ENCODE measurements around the gene MRPS25.

Gene MRPS25

GRCh38 chr3:15064835-15065549 is at the start of gene MRPS25:
MRPS25 (minus strand) TSS chr3:15065315; CDS start chr3:15065194, 121 bp downstream.
- DNase-seq: peak; percentile 85

GRCh38 chr3:15113884-15114283 is 48.8 kb upstream of the MRPS25 start:
- no peak for DNase-seq

DNA sequence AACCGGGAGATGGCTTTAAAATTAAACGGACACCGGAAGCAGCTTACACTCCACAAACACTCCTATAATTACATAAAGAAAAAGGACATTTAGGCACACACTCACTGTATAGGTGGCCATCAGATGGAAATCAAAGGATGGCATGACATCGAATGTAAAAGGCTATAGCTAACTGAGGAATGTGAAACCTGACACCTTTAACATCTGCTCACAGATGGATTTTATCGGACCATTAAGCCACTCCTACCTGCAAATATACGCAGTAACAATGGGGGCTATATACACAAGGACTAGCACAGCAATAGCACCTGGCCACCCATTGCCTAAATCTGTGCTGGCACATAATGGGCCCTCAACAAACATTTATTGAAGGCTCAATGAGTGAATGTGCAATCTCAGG is 48.4 kb upstream of the MRPS25 start:
- DNase-seq: no peak

DNA sequence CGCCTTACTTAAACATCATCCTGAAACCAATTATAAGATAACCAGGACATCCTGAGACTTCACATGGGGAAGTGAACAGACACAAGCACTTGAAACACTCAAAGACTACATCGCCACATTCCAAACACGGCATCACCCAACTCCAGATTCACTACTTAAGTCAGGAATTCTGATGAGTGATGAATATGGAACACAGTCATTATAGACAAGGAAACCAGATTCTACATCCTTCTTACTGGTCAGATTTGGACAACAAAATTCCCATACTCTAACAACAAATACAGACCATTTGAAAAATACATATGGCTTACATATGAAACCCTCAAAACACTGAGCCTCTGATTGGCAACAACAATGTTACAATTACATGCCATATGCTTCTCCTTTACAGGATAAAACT is 46.9 kb upstream of the MRPS25 start:
- no peak for DNase-seq

GRCh38 chr3:15110206-15110605 is 45.1 kb upstream of the MRPS25 start:
- DNase-seq: no peak

GRCh38 chr3:15108869-15109268 is 43.8 kb upstream of the MRPS25 start:
- no peak for DNase-seq

DNA sequence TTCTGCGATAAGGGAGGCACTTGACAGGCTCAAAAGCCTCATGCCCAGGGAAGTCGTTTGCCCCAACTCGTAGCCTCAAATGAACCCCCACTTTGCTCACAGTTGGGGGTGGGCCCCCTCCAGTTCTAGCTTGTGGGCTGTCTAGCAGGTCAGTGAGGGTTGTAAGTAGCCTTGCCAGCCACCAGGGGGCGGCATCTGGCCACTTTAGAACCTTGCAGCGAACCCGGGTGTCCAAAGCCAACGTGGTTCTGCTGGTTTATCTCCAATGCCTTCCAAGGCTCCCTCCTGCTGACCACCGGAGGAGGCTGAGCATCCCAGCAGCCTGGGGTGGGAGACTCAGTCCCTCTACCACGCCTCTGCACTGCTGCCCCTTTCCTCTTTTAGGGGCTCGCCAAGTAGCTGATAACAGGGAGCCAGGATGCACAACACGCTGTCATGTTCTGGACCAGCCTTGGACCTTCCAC is 43.0 kb upstream of the MRPS25 start:
- peak; percentile 70 for DNase-seq

- DNase-seq: no peak
These were observed 42.2 kb upstream of the MRPS25 start for GRCh38 chr3:15107075-15107947.

- DNase-seq: no peak
These were observed 37.7 kb upstream of the MRPS25 start for GRCh38 chr3:15102836-15103235.

DNA sequence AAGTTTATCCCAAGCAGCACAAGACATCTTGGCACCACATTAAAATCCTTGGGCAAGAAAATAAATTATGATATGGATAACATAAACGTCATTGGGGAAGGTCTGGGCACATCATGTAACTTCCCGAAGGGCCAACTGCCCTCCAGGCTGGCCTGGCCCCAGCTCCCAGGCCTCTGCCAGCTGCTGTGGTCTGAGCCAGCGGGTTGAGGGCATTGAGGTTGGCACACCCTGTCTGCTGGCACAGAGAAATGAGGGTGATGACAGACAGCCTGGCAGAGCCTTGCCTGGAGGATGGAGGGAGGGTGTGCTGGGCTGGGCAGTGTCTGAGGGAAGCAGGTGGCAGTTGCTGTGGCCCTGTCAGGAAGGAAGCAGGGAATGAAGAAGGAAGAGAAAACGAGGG is 37.1 kb upstream of the MRPS25 start:
- no peak for DNase-seq

GRCh38 chr3:15099364-15100098 is 34.4 kb upstream of the MRPS25 start:
- no peak for DNase-seq

DNA sequence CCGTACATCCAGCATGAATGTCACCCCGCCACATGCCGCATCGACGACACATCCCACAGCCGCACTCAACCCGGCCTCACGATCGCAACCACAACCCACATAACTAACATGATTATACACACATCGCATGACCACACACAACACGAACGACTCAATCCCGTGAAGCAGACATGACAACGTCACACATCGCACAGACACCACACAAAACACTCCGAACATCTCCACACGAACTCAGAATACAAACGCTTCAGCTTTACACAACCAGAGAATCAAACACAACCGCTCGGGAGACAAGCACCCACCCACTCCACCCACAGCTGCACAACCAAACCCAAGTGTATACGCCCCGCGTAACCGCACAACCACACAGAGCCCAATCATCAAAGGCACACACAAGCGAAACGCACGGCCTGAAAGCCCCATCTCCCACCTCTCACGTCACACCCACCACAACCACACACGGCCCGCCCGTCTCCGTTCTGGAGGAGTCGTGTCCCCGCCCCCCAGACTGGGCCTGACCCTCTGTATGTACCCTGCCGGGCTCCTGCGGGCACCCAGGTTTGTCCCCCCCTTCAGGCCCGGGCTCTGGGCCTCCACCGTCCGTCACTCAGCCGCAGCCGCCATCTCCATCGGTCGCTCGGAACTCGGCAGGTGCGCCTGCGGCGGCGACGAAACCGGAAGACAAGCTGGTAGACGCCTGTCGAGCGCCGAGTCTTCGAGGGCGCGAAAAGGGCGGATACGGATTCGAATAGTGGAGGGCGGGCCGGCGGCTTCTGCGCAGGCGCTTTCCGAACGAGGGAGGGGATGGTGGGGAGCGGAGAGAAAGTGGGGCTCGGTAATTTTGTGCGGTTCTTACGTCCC is 33.6 kb upstream of the MRPS25 start, which contains the start of gene RBSN:
TSS of gene RBSN (minus strand) at position 646 of the 861 bp plus-strand sequence. CDS start 3,028 bp downstream, outside the sequence.
- peak; percentile 93 for DNase-seq

DNA sequence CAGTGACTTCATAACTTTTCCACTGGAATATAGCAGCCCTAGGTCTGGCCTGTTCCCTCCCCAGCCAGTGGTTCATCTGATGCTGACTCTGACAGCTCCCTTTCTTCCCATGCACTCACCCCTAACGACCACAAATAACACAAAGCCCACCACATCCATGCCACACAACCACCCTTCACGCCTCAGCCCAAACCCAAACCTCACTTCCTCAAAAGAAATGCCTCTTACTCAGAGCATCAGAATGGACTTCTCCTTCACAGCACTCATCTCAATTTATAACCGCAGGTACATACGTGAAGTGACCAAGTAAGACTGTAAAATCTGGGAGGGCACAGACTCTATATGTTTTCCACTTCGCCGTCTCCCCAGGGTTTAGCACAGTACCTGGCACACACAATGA is 32.8 kb upstream of the MRPS25 start:
- DNase-seq: peak; percentile 9

- DNase-seq: no peak
These were observed 30.9 kb upstream of the MRPS25 start for GRCh38 chr3:15096046-15096445.

- no peak for DNase-seq
These were observed 29.2 kb upstream of the MRPS25 start for GRCh38 chr3:15094187-15094875.

DNA sequence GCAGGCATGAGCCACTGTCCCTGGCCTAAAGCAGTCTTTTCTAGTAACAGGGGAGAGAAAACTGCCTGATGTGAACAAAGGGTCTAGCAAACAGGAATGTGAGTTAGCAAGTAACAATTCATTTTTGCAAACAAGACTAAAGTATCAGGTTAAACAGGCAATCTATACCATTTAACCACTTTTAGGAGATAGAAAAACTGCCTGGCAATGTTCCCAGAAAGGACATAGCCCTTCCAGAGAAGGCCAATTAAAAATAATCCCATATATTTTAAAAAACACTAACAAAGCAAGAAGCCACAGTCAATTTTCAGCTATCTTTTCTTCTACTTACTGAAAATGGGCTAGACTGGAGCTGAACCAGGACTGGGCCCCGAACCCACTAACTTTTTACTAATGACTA is 27.6 kb upstream of the MRPS25 start:
- no peak for DNase-seq

GRCh38 chr3:15091575-15091974 is 26.5 kb upstream of the MRPS25 start:
- no peak for DNase-seq

- DNase-seq: no peak
These were observed 24.1 kb upstream of the MRPS25 start for GRCh38 chr3:15089201-15089600.

DNA sequence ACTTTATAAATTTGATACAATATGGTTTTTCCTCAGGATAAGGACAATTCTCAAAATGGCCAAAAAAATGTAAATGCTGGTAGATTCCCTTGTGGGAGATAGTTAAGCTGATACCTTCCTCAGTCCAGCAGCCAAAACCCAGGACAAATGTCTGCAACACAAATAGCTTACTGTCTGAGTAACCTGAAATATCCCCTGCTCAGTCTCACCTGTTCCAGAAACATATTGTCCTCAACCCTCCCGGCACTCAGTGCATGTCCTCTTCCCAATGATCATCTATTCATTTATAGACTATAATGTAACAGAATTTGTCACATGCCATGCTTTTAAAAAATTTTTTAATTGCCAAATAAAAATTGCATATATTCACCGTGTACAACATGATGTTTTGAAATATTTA is 21.6 kb upstream of the MRPS25 start:
- DNase-seq: no peak

DNA sequence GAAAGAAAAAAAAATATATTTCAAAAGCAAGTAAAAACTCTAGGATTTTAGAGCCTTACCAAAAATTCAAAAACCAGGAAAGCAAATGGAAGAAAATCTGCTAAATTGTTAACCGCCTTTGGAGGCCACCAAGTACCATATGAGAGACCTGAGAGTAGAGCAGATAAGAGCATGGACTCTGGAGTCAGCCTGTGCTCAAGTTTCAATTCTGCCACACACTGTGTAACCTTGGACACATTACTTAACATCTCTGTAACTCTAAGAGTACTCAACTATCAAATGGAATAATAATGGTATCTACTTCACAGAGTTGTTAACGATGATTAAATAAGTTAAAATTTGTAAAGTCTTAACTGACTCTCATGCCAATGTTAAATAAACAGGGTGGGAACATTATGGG is 21.1 kb upstream of the MRPS25 start:
- no peak for DNase-seq

GRCh38 chr3:15083252-15083651 is 18.1 kb upstream of the MRPS25 start:
- no peak for DNase-seq
